GM12878 (cell line): Measurements from ENCODE around the gene INHBC. TPM values are rescaled to one million over a fixed set of nuclear protein-coding genes. Genes with fewer than 3 reads are reported as not detected.

Source experiments
- ATF7 ChIP-seq: fragments of 450-650 bp; IDR thresholded peaks from 2 replicates; pipeline ENCODE4 v1.6.1; 2016; ENCODE audit warnings: low read depth, mild to moderate bottlenecking
- BRCA1 ChIP-seq: IDR thresholded peaks from 2 replicates; pipeline ENCODE4 v1.6.1; 2011; ENCODE audit warnings: low read depth, low read length, improper control_type of control experiment
- CREM ChIP-seq: IDR thresholded peaks from 2 replicates; pipeline ENCODE4 v1.6.1; 2014; ENCODE audit warnings: antibody characterized with exemption, low read depth
- FOS ChIP-seq: IDR thresholded peaks from 3 replicates; pipeline ENCODE4 v1.6.1; 2011; ENCODE audit warnings: borderline replicate concordance; ENCODE audit not compliant: insufficient read length; ENCODE audit errors: extremely low read depth
- FOXK2 ChIP-seq: fragments of 450-650 bp; IDR thresholded peaks from 2 replicates; pipeline ENCODE4 v1.6.1; 2017; ENCODE audit warnings: mild to moderate bottlenecking, moderate library complexity
- GATAD2B ChIP-seq: fragments of 450-650 bp; conservative IDR thresholded peaks from 2 replicates; pipeline ENCODE4 v1.6.1; 2017; ENCODE audit warnings: low read depth, mild to moderate bottlenecking, moderate library complexity
- HDAC2 ChIP-seq: fragments of 200-600 bp; sonication (generic); IDR thresholded peaks from 2 replicates; pipeline ENCODE4 v1.6.1; 2017
- HDGF ChIP-seq: fragments of 450-650 bp; IDR thresholded peaks from 2 replicates; pipeline ENCODE4 v1.6.1; 2016; ENCODE audit warnings: antibody characterized with exemption
- JUNB ChIP-seq: IDR thresholded peaks from 2 replicates; pipeline ENCODE4 v1.6.1; 2016; ENCODE audit warnings: antibody characterized with exemption, mild to moderate bottlenecking
- JUND ChIP-seq: IDR thresholded peaks from 2 replicates; pipeline ENCODE4 v1.6.1; 2012; ENCODE audit warnings: low read depth, mild to moderate bottlenecking, low read length, improper control_type of control experiment, moderate library complexity
- KAT2A ChIP-seq: conservative IDR thresholded peaks from 2 replicates; pipeline ENCODE4 v1.6.1; 2011; ENCODE audit warnings: low read depth, low read length; ENCODE audit not compliant: control insufficient read depth
- MYB ChIP-seq: fragments of 150-350 bp; IDR thresholded peaks from 2 replicates; pipeline ENCODE4 v1.6.1; 2014; ENCODE audit warnings: mild to moderate bottlenecking, low read depth, low read length, borderline replicate concordance
- NFXL1 ChIP-seq: fragments of 450-650 bp; IDR thresholded peaks from 2 replicates; pipeline ENCODE4 v1.6.1; 2017; ENCODE audit warnings: antibody characterized with exemption, mild to moderate bottlenecking, borderline replicate concordance
- POLR2A ChIP-seq: IDR thresholded peaks from 2 replicates; pipeline ENCODE4 v1.6.1; 2011; ENCODE audit warnings: low read depth, mild to moderate bottlenecking, low read length
- POU2F2 ChIP-seq: IDR thresholded peaks from 3 replicates; pipeline ENCODE4 v1.6.1; 2011; ENCODE audit warnings: low read depth, mild to moderate bottlenecking, low read length, borderline replicate concordance
- SIX5 ChIP-seq: IDR thresholded peaks from 2 replicates; pipeline ENCODE4 v1.6.1; 2011; ENCODE audit warnings: mild to moderate bottlenecking, low read depth, low read length, moderate library complexity; ENCODE audit not compliant: severe bottlenecking
- SMAD5 ChIP-seq: IDR thresholded peaks from 2 replicates; pipeline ENCODE4 v1.6.1; 2016; ENCODE audit warnings: antibody characterized with exemption, low read depth
- SMC3 ChIP-seq: IDR thresholded peaks from 2 replicates; pipeline ENCODE4 v1.6.1; 2011; ENCODE audit warnings: low read length, improper control_type of control experiment, borderline replicate concordance
- SREBF2 ChIP-seq: IDR thresholded peaks from 2 replicates; pipeline ENCODE4 v1.6.1; 2012; ENCODE audit warnings: mild to moderate bottlenecking, low read length
- WRNIP1 ChIP-seq: IDR thresholded peaks from 2 replicates; pipeline ENCODE4 v1.6.1; 2011; ENCODE audit warnings: low read depth, low read length, improper control_type of control experiment, borderline replicate concordance
- ZSCAN29 ChIP-seq: fragments of 450-650 bp; IDR thresholded peaks from 2 replicates; pipeline ENCODE4 v1.6.1; 2017; ENCODE audit warnings: mild to moderate bottlenecking, moderate library complexity
- ZZZ3 ChIP-seq: IDR thresholded peaks from 2 replicates; pipeline ENCODE4 v1.6.1; 2011; ENCODE audit warnings: low read depth; ENCODE audit not compliant: control insufficient read depth, insufficient read length
- polyA plus RNA-seq, 11 experiments: library from polyadenylated mRNA; depleted of rRNA in 4 of 11; unstranded in 6 of 11; stranded (reverse) in 5 of 11; fragments of >200 nt; fragmentation: Nextera tagmentation in 4 of 11; fragmentation: Illumina TruSeq in 1 of 11; extraction: Ambion mirVana in 4 of 11; extraction: Trizol in 1 of 11; gene quantifications; 1 replicate in 1 of 11; 2 replicates in 10 of 11; pipeline versions ENCODE4 v1.2.1 to v1.2.3, GENCODE V29; 2011 to 2016; ENCODE audit warnings: inconsistent platforms in 2 of 11, missing spikeins in 2 of 11, low read depth in 1 of 11
- total RNA-seq, 4 experiments: library from RNA; depleted of rRNA in 3 of 4; stranded (reverse); fragments of >200 nt in 3 of 4; fragmentation: Illumina TruSeq in 1 of 4; extraction: Trizol in 1 of 4; gene quantifications; 2 replicates each; pipeline versions ENCODE4 v1.2.1 to v1.2.3, GENCODE V29; 2013 to 2021
- TF ChIP-seq, protein P1 (sequence below): IDR thresholded peaks from 2 replicates; pipeline ENCODE4 v1.6.1; 2011; ENCODE audit warnings: borderline replicate concordance, low read depth, mild to moderate bottlenecking, moderate library complexity, low read length; ENCODE audit not compliant: insufficient read depth, poor library complexity, severe bottlenecking
- TF ChIP-seq, protein P2 (sequence below): fragments of 450-650 bp; IDR thresholded peaks from 2 replicates; pipeline ENCODE4 v1.6.1; 2014; ENCODE audit warnings: mild to moderate bottlenecking
- TF ChIP-seq, protein P3 (sequence below): IDR thresholded peaks from 2 replicates; pipeline ENCODE4 v1.6.1; 2011; ENCODE audit warnings: mild to moderate bottlenecking, low read depth, low read length, moderate library complexity; ENCODE audit not compliant: insufficient replicate concordance
- TF ChIP-seq, protein P4 (sequence below): fragments of 450-650 bp; IDR thresholded peaks from 2 replicates; pipeline ENCODE4 v1.6.1; 2017; ENCODE audit warnings: low read depth, mild to moderate bottlenecking, moderate library complexity
- TF ChIP-seq, protein P5 (sequence below): IDR thresholded peaks from 2 replicates; pipeline ENCODE4 v1.6.1; 2011; ENCODE audit warnings: low read depth, low read length, improper control_type of control experiment, borderline replicate concordance

Gene INHBC
- total and polyA plus RNA-seq, 10 of the 15 experiments (the other 5 are each of a cell fraction or from before 2014, with no cell fraction given) = 0.04 to 0.22 (median 0.13) TPM; not detected in 5

DNA sequence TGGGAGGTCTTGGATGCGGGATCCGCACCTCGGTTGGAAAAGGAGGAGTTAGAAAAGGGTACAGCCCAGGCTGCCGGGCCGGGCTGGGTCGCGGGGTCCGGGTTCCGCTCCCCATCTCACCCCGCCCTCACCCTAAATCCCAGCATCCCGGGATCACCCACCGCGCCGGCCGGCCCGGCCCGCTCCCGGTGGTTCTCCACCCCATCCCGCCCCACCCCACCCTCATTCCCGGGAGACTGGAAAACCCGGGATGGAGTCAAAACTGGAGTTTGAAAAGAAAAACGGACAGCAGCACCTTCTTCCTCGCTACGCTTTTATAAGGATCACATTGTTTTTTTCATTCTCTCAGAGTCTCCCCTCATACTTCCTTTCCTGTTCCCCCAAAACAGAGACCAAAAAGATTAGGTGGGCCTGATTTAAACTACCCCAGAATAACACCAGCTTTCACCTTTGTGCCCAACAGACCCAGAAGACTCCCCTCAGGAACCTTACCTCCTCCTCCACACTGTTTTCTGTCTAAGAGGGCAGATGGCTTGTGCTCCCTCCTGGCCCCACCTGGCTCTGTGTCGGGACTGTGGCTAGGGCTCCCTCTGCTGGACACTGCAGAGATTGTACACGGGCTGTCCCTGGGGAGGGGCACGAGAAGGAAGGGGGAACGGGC, 27.8 kb downstream of the INHBC start (continued):
- TF ChIP-seq, protein P1, sequence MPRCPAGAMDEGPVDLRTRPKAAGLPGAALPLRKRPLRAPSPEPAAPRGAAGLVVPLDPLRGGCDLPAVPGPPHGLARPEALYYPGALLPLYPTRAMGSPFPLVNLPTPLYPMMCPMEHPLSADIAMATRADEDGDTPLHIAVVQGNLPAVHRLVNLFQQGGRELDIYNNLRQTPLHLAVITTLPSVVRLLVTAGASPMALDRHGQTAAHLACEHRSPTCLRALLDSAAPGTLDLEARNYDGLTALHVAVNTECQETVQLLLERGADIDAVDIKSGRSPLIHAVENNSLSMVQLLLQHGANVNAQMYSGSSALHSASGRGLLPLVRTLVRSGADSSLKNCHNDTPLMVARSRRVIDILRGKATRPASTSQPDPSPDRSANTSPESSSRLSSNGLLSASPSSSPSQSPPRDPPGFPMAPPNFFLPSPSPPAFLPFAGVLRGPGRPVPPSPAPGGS = no peak
- TF ChIP-seq, protein P2, sequence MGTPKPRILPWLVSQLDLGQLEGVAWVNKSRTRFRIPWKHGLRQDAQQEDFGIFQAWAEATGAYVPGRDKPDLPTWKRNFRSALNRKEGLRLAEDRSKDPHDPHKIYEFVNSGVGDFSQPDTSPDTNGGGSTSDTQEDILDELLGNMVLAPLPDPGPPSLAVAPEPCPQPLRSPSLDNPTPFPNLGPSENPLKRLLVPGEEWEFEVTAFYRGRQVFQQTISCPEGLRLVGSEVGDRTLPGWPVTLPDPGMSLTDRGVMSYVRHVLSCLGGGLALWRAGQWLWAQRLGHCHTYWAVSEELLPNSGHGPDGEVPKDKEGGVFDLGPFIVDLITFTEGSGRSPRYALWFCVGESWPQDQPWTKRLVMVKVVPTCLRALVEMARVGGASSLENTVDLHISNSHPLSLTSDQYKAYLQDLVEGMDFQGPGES = no peak
- TF ChIP-seq FOXK2 (no peak), BRCA1 (no peak), CREM (peak; percentile 80), FOS (no peak), HDGF (no peak), SIX5 (no peak), NFXL1 (no peak), SMC3 (peak; percentile 74; the same call in 1 of the 2 replicates), SMAD5 (no peak), ATF7 (peak; percentile 37; the same call in 1 of the 2 replicates), WRNIP1 (no peak), GATAD2B (no peak; the same call in 1 of the 2 replicates), JUNB (no peak), HDAC2 (no peak), ZSCAN29 (no peak), MYB (no peak), POLR2A (0 out of 2 replicates have a peak, but pooled peaks have one; percentile 24), POU2F2 (peak; percentile 62; the same call in 1 of the 3 replicates), SREBF2 (no peak), KAT2A (no peak), JUND (no peak), ZZZ3 (no peak)
- TF ChIP-seq, protein P3, sequence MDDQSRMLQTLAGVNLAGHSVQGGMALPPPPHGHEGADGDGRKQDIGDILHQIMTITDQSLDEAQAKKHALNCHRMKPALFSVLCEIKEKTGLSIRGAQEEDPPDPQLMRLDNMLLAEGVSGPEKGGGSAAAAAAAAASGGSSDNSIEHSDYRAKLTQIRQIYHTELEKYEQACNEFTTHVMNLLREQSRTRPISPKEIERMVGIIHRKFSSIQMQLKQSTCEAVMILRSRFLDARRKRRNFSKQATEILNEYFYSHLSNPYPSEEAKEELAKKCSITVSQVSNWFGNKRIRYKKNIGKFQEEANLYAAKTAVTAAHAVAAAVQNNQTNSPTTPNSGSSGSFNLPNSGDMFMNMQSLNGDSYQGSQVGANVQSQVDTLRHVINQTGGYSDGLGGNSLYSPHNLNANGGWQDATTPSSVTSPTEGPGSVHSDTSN = no peak
- TF ChIP-seq, protein P4, sequence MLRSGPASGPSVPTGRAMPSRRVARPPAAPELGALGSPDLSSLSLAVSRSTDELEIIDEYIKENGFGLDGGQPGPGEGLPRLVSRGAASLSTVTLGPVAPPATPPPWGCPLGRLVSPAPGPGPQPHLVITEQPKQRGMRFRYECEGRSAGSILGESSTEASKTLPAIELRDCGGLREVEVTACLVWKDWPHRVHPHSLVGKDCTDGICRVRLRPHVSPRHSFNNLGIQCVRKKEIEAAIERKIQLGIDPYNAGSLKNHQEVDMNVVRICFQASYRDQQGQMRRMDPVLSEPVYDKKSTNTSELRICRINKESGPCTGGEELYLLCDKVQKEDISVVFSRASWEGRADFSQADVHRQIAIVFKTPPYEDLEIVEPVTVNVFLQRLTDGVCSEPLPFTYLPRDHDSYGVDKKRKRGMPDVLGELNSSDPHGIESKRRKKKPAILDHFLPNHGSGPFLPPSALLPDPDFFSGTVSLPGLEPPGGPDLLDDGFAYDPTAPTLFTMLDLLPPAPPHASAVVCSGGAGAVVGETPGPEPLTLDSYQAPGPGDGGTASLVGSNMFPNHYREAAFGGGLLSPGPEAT = peak; percentile 92
- TF ChIP-seq, protein P5, sequence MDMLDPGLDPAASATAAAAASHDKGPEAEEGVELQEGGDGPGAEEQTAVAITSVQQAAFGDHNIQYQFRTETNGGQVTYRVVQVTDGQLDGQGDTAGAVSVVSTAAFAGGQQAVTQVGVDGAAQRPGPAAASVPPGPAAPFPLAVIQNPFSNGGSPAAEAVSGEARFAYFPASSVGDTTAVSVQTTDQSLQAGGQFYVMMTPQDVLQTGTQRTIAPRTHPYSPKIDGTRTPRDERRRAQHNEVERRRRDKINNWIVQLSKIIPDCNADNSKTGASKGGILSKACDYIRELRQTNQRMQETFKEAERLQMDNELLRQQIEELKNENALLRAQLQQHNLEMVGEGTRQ = no peak
